ENCODE data around the gene SLC30A5. TPM values are rescaled to one million over a fixed set of nuclear protein-coding genes. Genes with fewer than 3 reads are reported as not detected.

The SLC30A5 gene
- total and polyA plus RNA-seq, 9 of the 15 experiments (the other 6 are each of a cell fraction or from before 2014, with no cell fraction given) = 22.9 to 86.8 (median 62.5) TPM

- peak; percentile 68 for TF ChIP-seq CTBP1 (IDR thresholded peaks at IDR 0.05; ENCODE audit: borderline replicate concordance)
- peak in 1 of 2 experiments; percentile 76; a peak in 1 of 4 replicates for TF ChIP-seq BCLAF1 (IDR thresholded peaks at IDR 0.05; ENCODE audit: borderline replicate concordance in 1 of 2, control insufficient read depth in 1 of 2, low read depth in 2 of 2, low read length in 1 of 2)
- no peak for TF ChIP-seq HBP1 (CRISPR knock-in tag; IDR thresholded peaks at IDR 0.05)
- TF ChIP-seq USF2 (CRISPR knock-in tag; IDR thresholded peaks at IDR 0.05) = no peak
- TF ChIP-seq EP400 (IDR thresholded peaks at IDR 0.05) = peak; percentile 97
- TF ChIP-seq MXD1 (CRISPR knock-in tag; IDR thresholded peaks at IDR 0.05; ENCODE audit: borderline replicate concordance, poor library complexity, severe bottlenecking) = peak; percentile 72
- peak; percentile 97 for TF ChIP-seq CREM (IDR thresholded peaks at IDR 0.05; ENCODE audit: low read depth)
- TF ChIP-seq E2F4 (CRISPR knock-in tag; IDR thresholded peaks at IDR 0.05; ENCODE audit: low read depth) = no peak; the same call in 1 of the 2 replicates
- TF ChIP-seq NELFE (IDR thresholded peaks at IDR 0.05; ENCODE audit: insufficient read depth, insufficient read length) = no peak
- TF ChIP-seq ARID3B (CRISPR knock-in tag; IDR thresholded peaks at IDR 0.05; ENCODE audit: borderline replicate concordance) = no peak
- peak; percentile 76 for TF ChIP-seq ATF1 (CRISPR knock-in tag; IDR thresholded peaks at IDR 0.05)
- TF ChIP-seq ATF1 (tag; IDR thresholded peaks at IDR 0.05) = peak; percentile 97
- TF ChIP-seq IRF9 (tag; IDR thresholded peaks at IDR 0.05) = no peak
Observed at GRCh38 chr5:69093771-69094482, at the start of gene SLC30A5 (continued).
